Smooth muscle cell (in vitro differentiated cells): ENCODE data around the gene NDUFV1. TPM values are rescaled to one million over a fixed set of nuclear protein-coding genes. Genes with fewer than 3 reads are reported as not detected.

ENCODE experiments used
- DNase-seq: peaks from one replicate; lab custom pipeline; 2025; ENCODE audit not compliant: unreplicated experiment; lab: John Stamatoyannopoulos, UW
- H2AFZ ChIP-seq: fragments of 200-600 bp; sonication (generic); 2 replicates; pipeline ENCODE4 v1.6.0; 2016; ENCODE audit warnings: antibody characterized with exemption, low read depth, mild to moderate bottlenecking
- H3F3A ChIP-seq: fragments of 200-600 bp; sonication (generic); 2 replicates; pipeline ENCODE4 v1.6.0; 2017; ENCODE audit warnings: antibody characterized with exemption, low read depth
- H3K27ac ChIP-seq: fragments of 200-600 bp; sonication (generic); 2 replicates; pipeline ENCODE4 v1.5.1; 2016; ENCODE audit warnings: low read depth, mild to moderate bottlenecking
- H3K27me3 ChIP-seq: fragments of 200-600 bp; sonication (generic); 2 replicates; pipeline ENCODE4 v1.6.1; 2016; ENCODE audit warnings: low read depth, mild to moderate bottlenecking
- H3K36me3 ChIP-seq: fragments of 200-600 bp; sonication (generic); 2 replicates; pipeline ENCODE4 v1.5.1; 2016; ENCODE audit warnings: low read depth
- H3K4me1 ChIP-seq: fragments of 200-600 bp; sonication (generic); 2 replicates; pipeline ENCODE4 v1.5.1; 2016; ENCODE audit warnings: low read depth
- H3K4me2 ChIP-seq: fragments of 200-600 bp; sonication (generic); 2 replicates; pipeline ENCODE4 v1.6.0; 2016; ENCODE audit warnings: mild to moderate bottlenecking
- H3K4me3 ChIP-seq: fragments of 200-600 bp; sonication (generic); 2 replicates; pipeline ENCODE4 v1.5.1; 2016; ENCODE audit warnings: mild to moderate bottlenecking
- H3K79me2 ChIP-seq: fragments of 200-600 bp; sonication (generic); 2 replicates; pipeline ENCODE4 v1.6.0; 2016; ENCODE audit warnings: low read depth, mild to moderate bottlenecking
- H3K9ac ChIP-seq: fragments of 200-600 bp; sonication (generic); 2 replicates; pipeline ENCODE4 v1.6.0; 2016; ENCODE audit warnings: low read depth
- H3K9me3 ChIP-seq: fragments of 200-600 bp; sonication (generic); replicated peaks from 2 replicates; pipeline ENCODE4 v1.5.1; 2016; ENCODE audit warnings: low read depth
- H4K20me1 ChIP-seq: fragments of 200-600 bp; sonication (generic); 2 replicates; pipeline ENCODE4 v1.6.0; 2016; ENCODE audit warnings: low read depth
- CTCF ChIP-seq: fragments of 200-600 bp; sonication (generic); IDR thresholded peaks from 2 replicates; pipeline ENCODE4 v1.5.1; 2017; ENCODE audit warnings: borderline replicate concordance, mild to moderate bottlenecking, antibody characterized with exemption; ENCODE audit not compliant: insufficient read depth, poor library complexity, severe bottlenecking
- WGBS: methylation state at CpG from one replicate; pipeline ENCODE4 v1.1.7; 2016; ENCODE audit warnings: low lambda C conversion rate; 5-methylcytosine and 5-hydroxymethylcytosine counted together
- polyA plus RNA-seq: library from polyadenylated mRNA; unstranded; fragments of >200 nt; fragmentation: Nextera tagmentation; extraction: Ambion mirVana; gene quantifications from 2 replicates; pipeline ENCODE4 v1.2.1, GENCODE V29; 2016
- total RNA-seq: library from RNA; depleted of rRNA; stranded (reverse); fragments of >200 nt; gene quantifications from 2 replicates; pipeline ENCODE4 v1.2.3, GENCODE V29; 2014

Gene NDUFV1
- total and polyA plus RNA-seq, 2 experiments from 2014 or later, result 111 to 201 TPM

GRCh38 chr11:67638535-67639437 is 32.0 kb downstream of the NDUFV1 start:
- TF ChIP-seq CTCF, result no peak
- H3K9ac ChIP-seq, result no peak overlapping the region

GRCh38 chr11:67639438-67639859 is 32.7 kb downstream of the NDUFV1 start, which contains the start of gene TBX10:
Gene TBX10 (minus strand): TSS chr11:67639763. CDS start chr11:67639472, 291 bp downstream.
- no peak for TF ChIP-seq CTCF
- 85% methylated on average over 16 of the region's 18 CpGs for WGBS
- H3F3A ChIP-seq, result no peaks in the 10 kb centered on the region
- no peaks in the 10 kb centered on the region for H3K4me1 ChIP-seq
- H3K4me2 ChIP-seq, result no peak within 1 kb of the TSS
- no peak within 1 kb of the TSS for H3K9ac ChIP-seq
- no peaks in the 10 kb centered on the region for H3K79me2 ChIP-seq
- no peaks in the 10 kb centered on the region for H3K36me3 ChIP-seq
- peaks cover 6% of the 10 kb centered on the region for H3K27me3 ChIP-seq
- no peaks in the 10 kb centered on the region for H3K9me3 ChIP-seq
- H3K27ac ChIP-seq, result no peak within 1 kb of the TSS
- H3K4me3 ChIP-seq, result no peak within 1 kb of the TSS
- no peaks in the 10 kb centered on the region for H4K20me1 ChIP-seq
- no peak within 1 kb of the TSS for H2AFZ ChIP-seq
- DNase-seq, result no peak

More at GRCh38 chr11:67638535-67639437, 32.0 kb downstream of the NDUFV1 start:
- Histone ChIP-seq H3K4me3 (no peak overlapping the region), H3F3A (no peaks in the 10 kb centered on the region), H2AFZ (no peak overlapping the region), H4K20me1 (no peaks in the 10 kb centered on the region), H3K79me2 (no peaks in the 10 kb centered on the region), H3K4me2 (no peak overlapping the region), H3K27ac (no peak overlapping the region), H3K4me1 (no peaks in the 10 kb centered on the region), H3K36me3 (no peaks in the 10 kb centered on the region), H3K27me3 (peaks cover 6% of the 10 kb centered on the region), H3K9me3 (no peaks in the 10 kb centered on the region)
- WGBS, result 93% methylated on average over 21 of the region's 24 CpGs
- no peak for DNase-seq

- Histone ChIP-seq H2AFZ (no peak overlapping the region), H3K36me3 (no peaks in the 10 kb centered on the region), H3K79me2 (no peaks in the 10 kb centered on the region), H3K27me3 (peaks cover 6% of the 10 kb centered on the region), H4K20me1 (no peaks in the 10 kb centered on the region), H3F3A (no peaks in the 10 kb centered on the region), H3K4me2 (no peak overlapping the region), H3K9ac (no peak overlapping the region), H3K9me3 (no peaks in the 10 kb centered on the region), H3K4me1 (no peaks in the 10 kb centered on the region), H3K27ac (no peak overlapping the region), H3K4me3 (no peak overlapping the region)
- TF ChIP-seq CTCF, result peak; percentile 64
- WGBS, result 59% methylated on average over 21 of the region's 23 CpGs
- no peak for DNase-seq
Observed at GRCh38 chr11:67640021-67640757, 33.5 kb downstream of the NDUFV1 start.
